Stimulated activated naive B cell treated with anti-CD40 and anti-IgM and Interleukin-4, amounts not matched to agents 10 μg/mL and 1 μg/mL and 100 μg/mL, for 72 hours (primary cell): ENCODE results near the gene SRC.
A peak's percentile ranks its signal among the peaks of the same experiment; 100 is the strongest.

ENCODE experiments used
- ATAC-seq, 2 donors: fragments of 150-1000 bp; cut with Tn5 transposase; replicated peaks; 2 replicates each; pipeline ENCODE4 v1.10.0; 2021; ENCODE audit warnings: moderate library complexity in 1 of 2
- DNase-seq: peaks from one replicate; pipeline ENCODE4 v3.0.0; 2021
- H3K27ac Mint-ChIP-seq: one replicate; pipeline ENCODE4 v1.8.0; 2022; ENCODE audit warnings: mild to moderate bottlenecking, mixed read lengths
- H3K27me3 Mint-ChIP-seq, 2 donors: one replicate each; pipeline ENCODE4 v1.8.0; 2022; ENCODE audit warnings: mixed read lengths in 2 of 2
- H3K36me3 Mint-ChIP-seq, 2 donors: one replicate each; pipeline ENCODE4 v1.8.0; 2022; ENCODE audit warnings: mixed read lengths in 2 of 2, mild to moderate bottlenecking in 1 of 2
- H3K4me1 Mint-ChIP-seq, 2 donors: one replicate each; pipeline ENCODE4 v1.8.0; 2022; ENCODE audit warnings: mixed read lengths in 2 of 2, mild to moderate bottlenecking in 1 of 2
- H3K4me3 Mint-ChIP-seq, 2 donors: one replicate each; pipeline ENCODE4 v1.8.0; 2022; ENCODE audit warnings: mild to moderate bottlenecking in 2 of 2, mixed read lengths in 2 of 2, moderate library complexity in 1 of 2
- H3K9me3 Mint-ChIP-seq, 2 donors: one replicate each; pipeline ENCODE4 v1.8.0; 2022; ENCODE audit warnings: mixed read lengths in 2 of 2, mild to moderate bottlenecking in 1 of 2

Gene SRC

DNA sequence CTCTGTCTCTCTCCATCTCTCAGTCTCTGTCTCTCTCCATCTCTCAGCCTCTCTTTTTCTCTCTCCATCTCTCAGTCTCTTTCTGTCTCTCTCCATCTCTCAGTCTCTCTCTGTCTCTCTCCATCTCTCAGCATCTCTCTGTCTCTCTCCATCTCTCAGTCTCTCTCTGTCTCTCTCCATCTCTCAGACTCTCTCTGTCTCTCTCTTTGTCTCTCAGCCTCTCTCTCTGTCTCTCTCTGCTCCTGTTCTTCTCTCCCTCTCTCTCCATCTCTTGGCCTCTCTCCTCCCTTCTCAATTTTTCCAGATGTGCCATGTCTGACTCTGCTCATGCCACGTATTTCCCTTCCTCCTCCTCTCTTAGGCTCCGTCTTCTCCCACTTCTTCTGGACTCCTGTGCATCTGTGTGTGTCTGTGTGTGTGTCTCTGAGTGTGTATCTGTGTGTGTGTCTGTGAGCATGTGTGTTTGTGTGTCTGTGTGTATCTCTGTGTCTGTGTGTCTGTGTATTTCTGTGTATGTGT, 72.7 kb downstream of the SRC start:
- H3K9me3 Mint-ChIP-seq, result no peaks in the 10 kb centered on the region
- no peaks in the 10 kb centered on the region for H3K36me3 Mint-ChIP-seq
- H3K27me3 Mint-ChIP-seq, result peaks cover 25 to 34% of the 10 kb centered on the region in 2 donors
- no peak overlapping the region for H3K4me3 Mint-ChIP-seq
- ATAC-seq (no peak), DNase-seq (no peak)
- peaks cover 0 to 4% of the 10 kb centered on the region in 2 donors for H3K4me1 Mint-ChIP-seq
- no peak overlapping the region for H3K27ac Mint-ChIP-seq

GRCh38 chr20:37419307-37419706, 73.4 kb downstream of the SRC start:
- ATAC-seq (no peak), DNase-seq (no peak)
- Mint-ChIP-seq H3K36me3 (no peaks in the 10 kb centered on the region), H3K4me1 (peaks cover 0 to 4% of the 10 kb centered on the region in 2 donors), H3K27ac (no peak overlapping the region), H3K27me3 (peaks cover 31 to 40% of the 10 kb centered on the region in 2 donors), H3K9me3 (no peaks in the 10 kb centered on the region), H3K4me3 (no peak overlapping the region)

DNA sequence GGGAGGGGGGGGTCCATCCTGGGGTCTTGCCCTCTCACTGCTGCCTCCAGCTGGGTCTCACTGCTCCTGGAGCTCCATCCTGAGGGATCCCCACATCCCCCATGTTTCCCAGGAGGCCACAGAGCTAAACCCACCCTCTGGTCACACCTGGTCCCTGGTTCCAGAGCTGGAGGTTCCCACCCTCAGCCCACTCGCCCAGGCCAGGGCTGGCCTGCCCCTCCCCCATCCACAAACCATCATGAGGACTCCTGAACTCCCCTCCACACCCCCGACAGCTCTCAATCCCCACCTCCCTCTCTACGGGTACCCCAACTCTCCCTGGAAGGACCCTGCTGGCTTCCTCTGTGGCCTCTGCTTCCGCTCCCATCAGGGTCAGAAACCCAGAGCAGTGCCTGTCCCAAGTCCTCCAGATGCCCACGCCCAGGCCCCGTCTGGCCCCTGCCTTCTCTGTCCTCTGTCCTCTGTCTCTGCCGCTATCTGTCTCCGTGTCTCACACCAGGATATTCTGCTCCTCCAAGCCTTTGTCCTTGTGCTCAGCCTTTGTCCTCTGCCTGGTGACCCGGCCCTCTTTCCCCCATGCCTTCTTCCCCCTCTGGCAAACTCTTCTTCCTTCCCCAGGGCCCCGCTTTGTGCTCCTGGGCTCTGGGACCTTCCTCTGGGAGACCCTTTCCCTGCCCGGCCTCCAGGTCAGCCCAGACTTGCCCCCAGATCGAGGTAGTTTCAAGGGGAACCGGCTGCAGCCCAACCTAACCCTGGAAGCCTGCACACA, 74.0 kb downstream of the SRC start:
- peaks cover 0 to 2% of the 10 kb centered on the region in 2 donors for H3K4me1 Mint-ChIP-seq

GRCh38 chr20:37420610-37421009, 74.7 kb downstream of the SRC start:
- no peak overlapping the region for H3K4me3 Mint-ChIP-seq
- no peak for DNase-seq

More for the DNA sequence above, 74.0 kb downstream of the SRC start:
- H3K4me3 Mint-ChIP-seq, result no peak overlapping the region
- H3K9me3 Mint-ChIP-seq, result no peaks in the 10 kb centered on the region
- H3K27ac Mint-ChIP-seq, result no peak overlapping the region
- no peak for DNase-seq
- peaks cover 38 to 44% of the 10 kb centered on the region in 2 donors for H3K27me3 Mint-ChIP-seq
- H3K36me3 Mint-ChIP-seq, result no peaks in the 10 kb centered on the region
- ATAC-seq, result no peak

DNA sequence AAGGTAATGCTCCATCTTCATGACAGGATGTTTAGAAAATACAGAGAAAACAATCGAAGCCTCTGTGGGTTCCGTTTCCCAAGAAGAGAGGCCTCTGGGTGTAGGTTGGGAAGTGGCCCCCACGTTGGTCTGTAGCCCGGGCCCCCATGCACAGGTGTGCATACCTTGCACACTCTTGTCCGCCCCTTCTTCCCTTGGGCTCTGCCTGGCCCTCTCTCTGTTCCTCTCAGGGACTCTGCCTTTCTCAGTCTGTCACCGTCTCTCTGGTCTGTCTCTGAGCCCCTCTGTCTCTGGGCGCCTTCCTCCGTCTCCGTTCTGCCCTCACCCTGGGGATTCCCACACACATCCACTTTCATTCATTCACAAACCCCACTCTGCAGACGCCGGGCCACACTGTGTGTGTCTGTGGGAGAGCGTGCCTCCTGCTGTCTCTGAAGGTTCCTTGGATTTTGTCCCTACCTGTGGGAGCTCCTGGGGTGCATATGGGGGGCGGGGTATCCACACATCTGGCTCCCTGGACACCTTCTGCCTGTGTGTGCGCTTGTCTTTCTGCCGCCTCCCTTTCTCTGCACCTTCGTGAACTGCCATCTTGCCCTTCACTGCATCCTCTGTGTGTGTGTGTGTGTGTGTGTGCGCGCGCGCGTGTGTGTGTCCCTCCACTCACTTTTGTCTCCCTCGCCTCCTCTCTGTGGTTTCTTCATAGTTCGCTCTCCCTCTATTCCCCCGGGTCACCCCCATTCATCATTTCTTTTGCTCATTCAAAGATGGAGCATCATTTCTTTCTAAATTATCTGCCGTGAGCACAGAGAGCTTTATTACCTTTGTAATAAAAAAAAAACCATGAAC, 75.3 kb downstream of the SRC start:
- Mint-ChIP-seq H3K4me1 (peaks cover 0 to 2% of the 10 kb centered on the region in 2 donors), H3K36me3 (no peaks in the 10 kb centered on the region)

More at GRCh38 chr20:37420610-37421009, 74.7 kb downstream of the SRC start:
- ATAC-seq, result no peak
- Mint-ChIP-seq H3K9me3 (no peaks in the 10 kb centered on the region), H3K4me1 (peaks cover 0 to 2% of the 10 kb centered on the region in 2 donors), H3K27me3 (peaks cover 42 to 47% of the 10 kb centered on the region in 2 donors), H3K27ac (no peak overlapping the region), H3K36me3 (no peaks in the 10 kb centered on the region)

GRCh38 chr20:37421988-37422387, 76.0 kb downstream of the SRC start:
- Mint-ChIP-seq H3K9me3 (no peaks in the 10 kb centered on the region), H3K4me1 (peaks cover 0 to 2% of the 10 kb centered on the region in 2 donors), H3K27me3 (peaks cover 42 to 45% of the 10 kb centered on the region in 2 donors), H3K4me3 (no peak overlapping the region), H3K27ac (no peak overlapping the region), H3K36me3 (no peaks in the 10 kb centered on the region)
- ATAC-seq, result no peak
- DNase-seq, result no peak

More for the DNA sequence above, 75.3 kb downstream of the SRC start:
- no peak for DNase-seq
- no peak for ATAC-seq
- Mint-ChIP-seq H3K4me3 (no peak overlapping the region), H3K27ac (no peak overlapping the region), H3K27me3 (peaks cover 42 to 45% of the 10 kb centered on the region in 2 donors), H3K9me3 (no peaks in the 10 kb centered on the region)

DNA sequence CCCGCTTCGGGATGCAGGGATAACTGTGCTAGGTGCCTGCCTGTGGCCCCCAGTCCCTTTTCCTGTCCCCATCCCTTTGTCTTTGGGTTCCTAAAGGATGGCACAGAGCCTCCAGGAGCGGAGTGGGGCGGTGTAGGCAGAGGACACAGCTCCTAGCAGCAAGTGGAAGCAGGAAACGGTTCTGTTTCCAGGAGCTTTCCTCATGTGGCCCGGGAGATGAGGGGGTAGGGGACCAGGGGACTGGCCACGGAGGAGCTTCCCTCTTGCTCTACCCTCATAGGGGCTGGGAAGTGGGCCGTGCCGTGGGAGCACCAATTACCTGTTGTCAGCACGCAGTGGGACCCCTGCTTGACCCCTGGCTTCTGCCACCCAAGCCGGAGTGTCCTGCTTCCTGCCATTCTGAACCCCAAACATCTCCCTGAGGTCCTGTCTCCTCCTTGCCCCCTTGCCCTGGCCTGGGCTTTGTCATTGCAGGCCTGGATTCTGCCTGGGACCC, 76.9 kb downstream of the SRC start:
- Mint-ChIP-seq H3K36me3 (no peaks in the 10 kb centered on the region), H3K9me3 (no peaks in the 10 kb centered on the region), H3K27ac (no peak overlapping the region), H3K4me3 (no peak overlapping the region), H3K4me1 (no peaks in the 10 kb centered on the region), H3K27me3 (peaks cover 42 to 45% of the 10 kb centered on the region in 2 donors)
- DNase-seq (no peak), ATAC-seq (no peak)

DNA sequence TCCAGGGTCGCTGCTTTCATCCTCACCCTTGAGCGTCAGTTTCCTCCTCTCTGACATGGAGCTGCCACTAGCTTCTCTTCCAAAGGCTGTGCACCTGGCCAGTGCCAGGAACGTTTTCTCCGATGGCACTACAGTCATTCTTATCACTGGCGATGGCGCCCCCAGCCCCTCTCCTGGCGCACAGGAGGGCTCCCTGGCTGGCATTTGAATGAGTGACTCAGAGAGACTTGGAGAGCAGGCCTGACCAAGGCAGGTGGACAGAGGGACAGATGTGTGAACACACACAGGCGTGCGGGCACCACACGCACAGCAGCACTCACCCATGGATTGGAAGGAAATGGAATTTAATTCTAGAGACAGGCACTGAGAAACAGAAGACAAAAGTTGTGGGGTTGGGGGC, 77.6 kb downstream of the SRC start:
- peaks cover 42 to 45% of the 10 kb centered on the region in 2 donors for H3K27me3 Mint-ChIP-seq
- ATAC-seq (no peak), DNase-seq (no peak)
- H3K36me3 Mint-ChIP-seq, result no peaks in the 10 kb centered on the region
- H3K4me1 Mint-ChIP-seq, result no peaks in the 10 kb centered on the region
- H3K27ac Mint-ChIP-seq, result peak overlapping the region; percentile 32
- H3K9me3 Mint-ChIP-seq, result no peaks in the 10 kb centered on the region
- H3K4me3 Mint-ChIP-seq, result no peak overlapping the region

- H3K9me3 Mint-ChIP-seq, result no peaks in the 10 kb centered on the region
- ATAC-seq (no peak), DNase-seq (no peak)
- H3K27me3 Mint-ChIP-seq, result peaks cover 42 to 45% of the 10 kb centered on the region in 2 donors
- no peaks in the 10 kb centered on the region for H3K4me1 Mint-ChIP-seq
- no peaks in the 10 kb centered on the region for H3K36me3 Mint-ChIP-seq
- no peak overlapping the region for H3K27ac Mint-ChIP-seq
- H3K4me3 Mint-ChIP-seq, result no peak overlapping the region
These were observed 78.3 kb downstream of the SRC start for GRCh38 chr20:37424062-37424851.

- H3K4me3 Mint-ChIP-seq, result no peak overlapping the region
- ATAC-seq (no peak), DNase-seq (no peak)
- H3K9me3 Mint-ChIP-seq, result no peaks in the 10 kb centered on the region
- no peaks in the 10 kb centered on the region for H3K4me1 Mint-ChIP-seq
- H3K27me3 Mint-ChIP-seq, result peaks cover 38 to 42% of the 10 kb centered on the region in 2 donors
- no peaks in the 10 kb centered on the region for H3K36me3 Mint-ChIP-seq
- H3K27ac Mint-ChIP-seq, result no peak overlapping the region
These were observed 79.2 kb downstream of the SRC start for GRCh38 chr20:37425103-37425625.

GRCh38 chr20:37426106-37426505, 80.2 kb downstream of the SRC start:
- Mint-ChIP-seq H3K9me3 (no peaks in the 10 kb centered on the region), H3K27me3 (peaks cover 29 to 33% of the 10 kb centered on the region in 2 donors), H3K27ac (no peak overlapping the region), H3K4me3 (no peak overlapping the region), H3K4me1 (no peaks in the 10 kb centered on the region), H3K36me3 (no peaks in the 10 kb centered on the region)
- no peak for ATAC-seq
- DNase-seq, result no peak

DNA sequence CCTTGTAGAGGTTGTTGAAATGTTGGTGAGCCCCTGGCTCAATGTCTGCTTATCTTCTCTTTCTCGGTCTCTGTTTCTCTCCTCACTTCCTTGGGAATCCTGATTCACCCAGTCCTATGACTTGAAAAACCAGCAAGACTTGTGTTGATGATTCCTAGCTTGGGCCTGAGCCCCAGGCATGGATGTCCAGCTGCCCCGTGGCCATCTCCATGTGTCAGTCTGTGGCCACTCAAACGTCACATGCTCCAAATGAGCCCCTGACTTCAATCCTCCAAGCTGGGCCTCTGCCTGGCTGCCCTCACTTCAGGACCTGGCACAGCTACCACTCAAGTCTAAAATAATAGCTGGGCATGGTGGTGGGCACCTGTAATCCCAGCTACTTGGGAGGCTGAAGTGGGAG, 81.0 kb downstream of the SRC start:
- peaks cover 21 to 26% of the 10 kb centered on the region in 2 donors for H3K27me3 Mint-ChIP-seq
- H3K4me3 Mint-ChIP-seq, result no peak overlapping the region
- H3K36me3 Mint-ChIP-seq, result no peaks in the 10 kb centered on the region
- H3K4me1 Mint-ChIP-seq, result no peaks in the 10 kb centered on the region
- DNase-seq (no peak), ATAC-seq (no peak)
- H3K27ac Mint-ChIP-seq, result no peak overlapping the region
- no peaks in the 10 kb centered on the region for H3K9me3 Mint-ChIP-seq

DNA sequence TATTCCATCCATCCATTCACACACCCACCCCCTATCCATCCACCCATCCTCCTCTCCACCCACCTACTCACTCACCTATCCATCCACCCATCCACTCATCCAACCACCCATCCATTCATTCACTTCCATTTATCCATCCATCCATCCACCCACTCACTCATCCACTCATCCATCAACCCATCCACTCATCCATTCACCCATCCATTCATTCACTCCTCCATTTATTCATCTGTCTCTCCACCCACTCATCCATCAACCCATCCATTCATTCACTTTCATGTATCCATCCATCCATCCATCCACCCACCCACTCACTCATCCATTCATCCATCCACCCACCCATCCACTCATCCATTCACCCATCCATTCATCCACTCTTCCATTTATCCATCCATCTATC, 84.1 kb downstream of the SRC start:
- no peaks in the 10 kb centered on the region for H3K9me3 Mint-ChIP-seq
- no peak for DNase-seq
- H3K27me3 Mint-ChIP-seq, result peaks cover 4% of the 10 kb centered on the region in 2 donors
- H3K27ac Mint-ChIP-seq, result no peak overlapping the region
- no peaks in the 10 kb centered on the region for H3K36me3 Mint-ChIP-seq
- ATAC-seq, result no peak
- no peaks in the 10 kb centered on the region for H3K4me1 Mint-ChIP-seq
- no peak overlapping the region for H3K4me3 Mint-ChIP-seq
